ENCODE measurements around the gene CCL17. TPM values are rescaled to one million over a fixed set of nuclear protein-coding genes. Genes with fewer than 3 reads are reported as not detected.

CCL17 gene
- total and polyA plus RNA-seq, 9 donors, result not detected

- H3K4me3 ChIP-seq (ENCODE audit: low read length), result no peak overlapping the region
- H3K27ac ChIP-seq (ENCODE audit: low read length), result no peak overlapping the region
- H3K4me1 ChIP-seq (ENCODE audit: control insufficient read depth, insufficient read depth, low read length), result peaks cover 49% of the 10 kb centered on the region
- no peaks in the 10 kb centered on the region for H3K9me3 ChIP-seq (replicated peaks; ENCODE audit: control insufficient read depth, low read depth, low read length)
- no peak for DNase-seq
- no peaks in the 10 kb centered on the region for H3K36me3 ChIP-seq (ENCODE audit: control insufficient read depth, insufficient read depth, low read length)
- H3K27me3 ChIP-seq (ENCODE audit: control insufficient read depth, insufficient read depth, low read length), result no peaks in the 10 kb centered on the region
- 97% methylated on average over 3 of the region's 5 CpGs for WGBS (ENCODE audit: insufficient coverage)
These were observed 8.7 kb downstream of the CCL17 start for GRCh38 chr16:57413301-57413730.

- Histone ChIP-seq H3K9me3 (replicated peaks; ENCODE audit: control insufficient read depth, low read depth, low read length) (no peaks in the 10 kb centered on the region), H3K4me3 (ENCODE audit: low read length) (no peak overlapping the region), H3K27ac (ENCODE audit: low read length) (no peak overlapping the region), H3K27me3 (ENCODE audit: control insufficient read depth, insufficient read depth, low read length) (no peaks in the 10 kb centered on the region), H3K4me1 (ENCODE audit: control insufficient read depth, insufficient read depth, low read length) (peaks cover 52% of the 10 kb centered on the region), H3K36me3 (ENCODE audit: control insufficient read depth, insufficient read depth, low read length) (no peaks in the 10 kb centered on the region)
- no peak for DNase-seq
- WGBS (ENCODE audit: insufficient coverage), result 60% methylated on average over 2 of the region's 7 CpGs
These were observed 9.2 kb downstream of the CCL17 start for GRCh38 chr16:57413733-57414132.

- H3K4me1 ChIP-seq (ENCODE audit: control insufficient read depth, insufficient read depth, low read length), result peaks cover 39% of the 10 kb centered on the region
- 97% methylated on average over 11 of the region's 16 CpGs for WGBS (ENCODE audit: insufficient coverage)
- DNase-seq, result no peak
- H3K27ac ChIP-seq (ENCODE audit: low read length), result no peak overlapping the region
- H3K27me3 ChIP-seq (ENCODE audit: control insufficient read depth, insufficient read depth, low read length), result no peaks in the 10 kb centered on the region
- no peaks in the 10 kb centered on the region for H3K9me3 ChIP-seq (replicated peaks; ENCODE audit: control insufficient read depth, low read depth, low read length)
- H3K4me3 ChIP-seq (ENCODE audit: low read length), result no peak overlapping the region
- H3K36me3 ChIP-seq (ENCODE audit: control insufficient read depth, insufficient read depth, low read length), result no peaks in the 10 kb centered on the region
These were observed 11.5 kb downstream of the CCL17 start for GRCh38 chr16:57416084-57416483.

- H3K36me3 ChIP-seq (ENCODE audit: control insufficient read depth, insufficient read depth, low read length), result no peaks in the 10 kb centered on the region
- no peak overlapping the region for H3K4me3 ChIP-seq (ENCODE audit: low read length)
- no peak for DNase-seq
- H3K27ac ChIP-seq (ENCODE audit: low read length), result no peak overlapping the region
- H3K27me3 ChIP-seq (ENCODE audit: control insufficient read depth, insufficient read depth, low read length), result no peaks in the 10 kb centered on the region
- peaks cover 37% of the 10 kb centered on the region for H3K4me1 ChIP-seq (ENCODE audit: control insufficient read depth, insufficient read depth, low read length)
- H3K9me3 ChIP-seq (replicated peaks; ENCODE audit: control insufficient read depth, low read depth, low read length), result no peaks in the 10 kb centered on the region
- WGBS (ENCODE audit: insufficient coverage), result 40% methylated on average over 3 of the region's 6 CpGs
These were observed 14.9 kb downstream of the CCL17 start for GRCh38 chr16:57419506-57419905.

GRCh38 chr16:57422026-57422944 is 17.7 kb downstream of the CCL17 start:
- 50% methylated on average over 1 of the region's 10 CpGs for WGBS (ENCODE audit: insufficient coverage)
- Histone ChIP-seq H3K4me1 (ENCODE audit: control insufficient read depth, insufficient read depth, low read length) (peaks cover 44% of the 10 kb centered on the region), H3K27me3 (ENCODE audit: control insufficient read depth, insufficient read depth, low read length) (no peaks in the 10 kb centered on the region), H3K4me3 (ENCODE audit: low read length) (no peak overlapping the region), H3K27ac (ENCODE audit: low read length) (peak overlapping the region; percentile 42), H3K9me3 (replicated peaks; ENCODE audit: control insufficient read depth, low read depth, low read length) (no peaks in the 10 kb centered on the region), H3K36me3 (ENCODE audit: control insufficient read depth, insufficient read depth, low read length) (peaks cover 3% of the 10 kb centered on the region)
- DNase-seq, result peak; percentile 89

- Histone ChIP-seq H3K4me1 (ENCODE audit: control insufficient read depth, insufficient read depth, low read length) (peaks cover 40% of the 10 kb centered on the region), H3K9me3 (replicated peaks; ENCODE audit: control insufficient read depth, low read depth, low read length) (no peaks in the 10 kb centered on the region), H3K27me3 (ENCODE audit: control insufficient read depth, insufficient read depth, low read length) (no peaks in the 10 kb centered on the region), H3K36me3 (ENCODE audit: control insufficient read depth, insufficient read depth, low read length) (peaks cover 8% of the 10 kb centered on the region), H3K4me3 (ENCODE audit: low read length) (no peak overlapping the region), H3K27ac (ENCODE audit: low read length) (no peak overlapping the region)
- DNase-seq, result no peak
- 75% methylated on average over 2 of the region's 2 CpGs for WGBS (ENCODE audit: insufficient coverage)
These were observed 18.6 kb downstream of the CCL17 start for GRCh38 chr16:57423152-57423551.

GRCh38 chr16:57424583-57424982 is 20.0 kb downstream of the CCL17 start:
- Histone ChIP-seq H3K27me3 (ENCODE audit: control insufficient read depth, insufficient read depth, low read length) (no peaks in the 10 kb centered on the region), H3K4me3 (ENCODE audit: low read length) (no peak overlapping the region), H3K27ac (ENCODE audit: low read length) (no peak overlapping the region), H3K36me3 (ENCODE audit: control insufficient read depth, insufficient read depth, low read length) (peaks cover 19% of the 10 kb centered on the region), H3K9me3 (replicated peaks; ENCODE audit: control insufficient read depth, low read depth, low read length) (no peaks in the 10 kb centered on the region), H3K4me1 (ENCODE audit: control insufficient read depth, insufficient read depth, low read length) (peaks cover 31% of the 10 kb centered on the region)
- 63% methylated on average over 3 of the region's 3 CpGs for WGBS (ENCODE audit: insufficient coverage)
- no peak for DNase-seq

GRCh38 chr16:57426356-57426755 is 21.8 kb downstream of the CCL17 start:
- 79% methylated on average over 7 of the region's 7 CpGs for WGBS (ENCODE audit: insufficient coverage)

GRCh38 chr16:57427307-57427706 is 22.7 kb downstream of the CCL17 start:
- no peak for DNase-seq
- H3K9me3 ChIP-seq (replicated peaks; ENCODE audit: control insufficient read depth, low read depth, low read length), result no peaks in the 10 kb centered on the region
- WGBS (ENCODE audit: insufficient coverage), result 100% methylated on average over 1 of the region's 8 CpGs
- H3K27ac ChIP-seq (ENCODE audit: low read length), result no peak overlapping the region
- no peak overlapping the region for H3K4me3 ChIP-seq (ENCODE audit: low read length)
- no peaks in the 10 kb centered on the region for H3K27me3 ChIP-seq (ENCODE audit: control insufficient read depth, insufficient read depth, low read length)
- peaks cover 43% of the 10 kb centered on the region for H3K36me3 ChIP-seq (ENCODE audit: control insufficient read depth, insufficient read depth, low read length)
- peaks cover 26% of the 10 kb centered on the region for H3K4me1 ChIP-seq (ENCODE audit: control insufficient read depth, insufficient read depth, low read length)

More at GRCh38 chr16:57426356-57426755, 21.8 kb downstream of the CCL17 start:
- Histone ChIP-seq H3K27me3 (ENCODE audit: control insufficient read depth, insufficient read depth, low read length) (no peaks in the 10 kb centered on the region), H3K9me3 (replicated peaks; ENCODE audit: control insufficient read depth, low read depth, low read length) (no peaks in the 10 kb centered on the region), H3K36me3 (ENCODE audit: control insufficient read depth, insufficient read depth, low read length) (peaks cover 36% of the 10 kb centered on the region), H3K4me3 (ENCODE audit: low read length) (no peak overlapping the region), H3K27ac (ENCODE audit: low read length) (peak overlapping the region; percentile 62), H3K4me1 (ENCODE audit: control insufficient read depth, insufficient read depth, low read length) (peaks cover 31% of the 10 kb centered on the region)
- peak; percentile 80 for DNase-seq

- no peaks in the 10 kb centered on the region for H3K9me3 ChIP-seq (replicated peaks; ENCODE audit: control insufficient read depth, low read depth, low read length)
- no peaks in the 10 kb centered on the region for H3K27me3 ChIP-seq (ENCODE audit: control insufficient read depth, insufficient read depth, low read length)
- DNase-seq, result no peak
- no peak overlapping the region for H3K27ac ChIP-seq (ENCODE audit: low read length)
- peaks cover 22% of the 10 kb centered on the region for H3K4me1 ChIP-seq (ENCODE audit: control insufficient read depth, insufficient read depth, low read length)
- H3K36me3 ChIP-seq (ENCODE audit: control insufficient read depth, insufficient read depth, low read length), result peaks cover 49% of the 10 kb centered on the region
- no peak overlapping the region for H3K4me3 ChIP-seq (ENCODE audit: low read length)
These were observed 23.3 kb downstream of the CCL17 start for GRCh38 chr16:57427824-57428223.

All from muscle of leg (tissue), 11 donors.